Fibroblast of lung (primary cell): ENCODE results near the gene ADIRF. TPM values are rescaled to one million over a fixed set of nuclear protein-coding genes. Genes with fewer than 3 reads are reported as not detected.

ENCODE experiments used
- DNase-seq, 2 donors: peaks; one replicate each; pipeline versions ENCODE4 v3.0.0 to v3.0.0-alpha.2; 2010; ENCODE audit warnings: low read depth in 2 of 2
- H2AFZ ChIP-seq: 2 replicates; pipeline ENCODE4 v1.5.1; 2012; ENCODE audit warnings: low read length, control low read depth, inconsistent platforms
- H3K27ac ChIP-seq: 2 replicates; pipeline ENCODE4 v1.5.1; 2011; ENCODE audit warnings: low read length, control low read depth; ENCODE audit not compliant: insufficient read depth
- H3K27me3 ChIP-seq: 2 replicates; pipeline ENCODE4 v1.5.1; 2011; ENCODE audit warnings: mild to moderate bottlenecking, low read length; ENCODE audit not compliant: control insufficient read depth, insufficient read depth
- H3K36me3 ChIP-seq: 2 replicates; pipeline ENCODE4 v1.5.1; 2011; ENCODE audit warnings: low read length; ENCODE audit not compliant: control insufficient read depth, insufficient read depth
- H3K4me1 ChIP-seq: 2 replicates; pipeline ENCODE4 v1.5.1; 2011; ENCODE audit warnings: low read length; ENCODE audit not compliant: control insufficient read depth, insufficient read depth; ENCODE audit errors: extremely low read depth
- H3K4me2 ChIP-seq: 2 replicates; pipeline ENCODE4 v1.5.1; 2011; ENCODE audit warnings: low read length, control low read depth; ENCODE audit not compliant: insufficient read depth; ENCODE audit errors: extremely low read depth
- H3K4me3 ChIP-seq, 4 experiments: fragments of 200-600 bp in 1 of 4; sonication (generic) in 1 of 4; replicated peaks in 1 of 4; 2 replicates each; pipeline ENCODE4 v1.5.1; 2011 to 2016; ENCODE audit warnings: low read length in 4 of 4, low read depth in 3 of 4, mild to moderate bottlenecking in 3 of 4, control low read depth in 2 of 4, inconsistent platforms in 1 of 4, mixed read lengths in 1 of 4; ENCODE audit not compliant: insufficient read depth in 1 of 4; ENCODE audit errors: control extremely low read depth in 1 of 4
- H3K79me2 ChIP-seq: 2 replicates; pipeline ENCODE4 v1.5.1; 2012; ENCODE audit warnings: mild to moderate bottlenecking, low read length, inconsistent platforms; ENCODE audit not compliant: control insufficient read depth, insufficient read depth
- H3K9ac ChIP-seq: 2 replicates; pipeline ENCODE4 v1.5.1; 2011; ENCODE audit warnings: mild to moderate bottlenecking, low read length, control low read depth; ENCODE audit not compliant: insufficient read depth
- H3K9me3 ChIP-seq: 2 replicates; pipeline ENCODE4 v1.5.1; 2012; ENCODE audit warnings: low read depth, low read length; ENCODE audit not compliant: control insufficient read depth, insufficient read depth
- H4K20me1 ChIP-seq: 2 replicates; pipeline ENCODE4 v1.5.1; 2011; ENCODE audit warnings: low read length; ENCODE audit not compliant: control insufficient read depth, insufficient read depth; ENCODE audit errors: extremely low read depth
- CTCF ChIP-seq, 2 donors: IDR thresholded peaks in 1 of 2; conservative IDR thresholded peaks in 1 of 2; 1 replicate in 1 of 2; 2 replicates in 1 of 2; pipeline ENCODE4 v1.5.1; 2011 to 2012; ENCODE audit warnings: low read length in 2 of 2, control low read depth in 1 of 2, inconsistent platforms in 1 of 2, low read depth in 1 of 2, mild to moderate bottlenecking in 1 of 2
- EZH2 ChIP-seq: IDR thresholded peaks from 2 replicates; pipeline ENCODE4 v1.5.1; 2012; ENCODE audit warnings: low read length, control low read depth, mild to moderate bottlenecking; ENCODE audit errors: missing control alignments
- polyA plus RNA-seq, 2 donors: library from polyadenylated mRNA; depleted of rRNA in 1 of 2; stranded (reverse) in 1 of 2; unstranded in 1 of 2; fragments of >200 nt; gene quantifications; 2 replicates each; pipeline ENCODE4 v1.2.1, GENCODE V29; 2011 to 2012; ENCODE audit warnings: missing spikeins in 1 of 2
- total RNA-seq: library from RNA; depleted of rRNA; stranded (reverse); fragments of >200 nt; gene quantifications from 2 replicates; pipeline ENCODE4 v1.2.1, GENCODE V29; 2014

The ADIRF gene
- total and polyA plus RNA-seq, 2 donors (not counting 1 experiment from before 2014, with no cell fraction given) = 39.4 to 142 TPM

- Histone ChIP-seq H3K4me2 (no peak overlapping the region), H2AFZ (no peak overlapping the region), H3K4me1 (peaks cover 17% of the 10 kb centered on the region), H3K9me3 (no peaks in the 10 kb centered on the region), H3K27ac (no peak overlapping the region), H4K20me1 (no peaks in the 10 kb centered on the region), H3K27me3 (no peaks in the 10 kb centered on the region), H3K36me3 (no peaks in the 10 kb centered on the region), H3K79me2 (no peaks in the 10 kb centered on the region), H3K4me3 (no peak overlapping the region), H3K9ac (no peak overlapping the region)
- DNase-seq = no peak
- TF ChIP-seq CTCF (conservative IDR thresholded peaks at IDR 0.05 in 1 of 2, IDR thresholded peaks at IDR 0.05 in 1 of 2; ENCODE audit: low read depth in 1 of 2, low read length in 2 of 2) = no peak
- no peak for TF ChIP-seq EZH2
Measured at GRCh38 chr10:86955501-86956194, 12.6 kb upstream of the ADIRF start.

GRCh38 chr10:86956195-86956847 is 12.0 kb upstream of the ADIRF start:
- no peak for DNase-seq
- H3K4me1 ChIP-seq = peaks cover 20% of the 10 kb centered on the region
- TF ChIP-seq CTCF (conservative IDR thresholded peaks at IDR 0.05 in 1 of 2, IDR thresholded peaks at IDR 0.05 in 1 of 2; ENCODE audit: low read depth in 1 of 2, low read length in 2 of 2) = no peak
- no peak for TF ChIP-seq EZH2
- H3K27ac ChIP-seq = no peak overlapping the region
- no peaks in the 10 kb centered on the region for H3K27me3 ChIP-seq
- H3K9ac ChIP-seq = no peak overlapping the region
- H3K36me3 ChIP-seq = no peaks in the 10 kb centered on the region
- H3K4me3 ChIP-seq = no peak overlapping the region
- no peaks in the 10 kb centered on the region for H4K20me1 ChIP-seq
- no peak overlapping the region for H2AFZ ChIP-seq
- H3K4me2 ChIP-seq = no peak overlapping the region
- H3K9me3 ChIP-seq = no peaks in the 10 kb centered on the region
- no peaks in the 10 kb centered on the region for H3K79me2 ChIP-seq

GRCh38 chr10:86956848-86957448 is 11.3 kb upstream of the ADIRF start:
- peaks cover 21% of the 10 kb centered on the region for H3K4me1 ChIP-seq
- H3K4me2 ChIP-seq = no peak overlapping the region
- DNase-seq = no peak

More at GRCh38 chr10:86956848-86957448, 11.3 kb upstream of the ADIRF start:
- Histone ChIP-seq H3K9me3 (no peaks in the 10 kb centered on the region), H2AFZ (no peak overlapping the region), H3K79me2 (no peaks in the 10 kb centered on the region), H3K27ac (no peak overlapping the region), H4K20me1 (no peaks in the 10 kb centered on the region), H3K36me3 (no peaks in the 10 kb centered on the region), H3K27me3 (no peaks in the 10 kb centered on the region), H3K9ac (no peak overlapping the region), H3K4me3 (no peak overlapping the region)
- TF ChIP-seq EZH2 = no peak
- no peak for TF ChIP-seq CTCF (conservative IDR thresholded peaks at IDR 0.05 in 1 of 2, IDR thresholded peaks at IDR 0.05 in 1 of 2; ENCODE audit: low read depth in 1 of 2, low read length in 2 of 2)
